Measurements from ENCODE around the gene EBI3.
"Not testable (repeated sequence)": the region's sequence is repeated elsewhere in the genome, so short reads cannot be mapped to it uniquely, and the experiment has no call there.

DNA sequence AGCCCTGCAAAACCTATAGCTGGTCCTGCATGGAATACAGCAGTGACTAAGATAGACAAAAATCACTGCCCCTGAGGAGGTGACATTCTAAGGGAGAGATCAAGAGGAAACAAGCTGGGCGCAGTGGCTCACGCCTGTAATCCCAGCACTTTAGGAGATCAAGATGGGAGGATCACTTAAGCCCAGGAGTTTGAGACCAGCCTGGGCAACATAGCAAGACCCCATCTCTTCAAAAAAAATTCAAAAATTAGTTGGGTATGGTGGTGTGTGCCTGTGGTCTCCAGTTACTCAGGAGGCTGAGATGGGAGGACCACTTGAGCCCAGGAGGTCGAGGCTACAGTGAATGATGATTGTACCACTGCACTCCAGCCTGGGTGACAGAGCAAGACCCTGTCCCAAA is 36.8 kb upstream of the EBI3 start:
- not testable (repeated sequence) for TF ChIP-seq POLR2A (IDR thresholded peaks at IDR 0.05)
- TF ChIP-seq, protein P1, sequence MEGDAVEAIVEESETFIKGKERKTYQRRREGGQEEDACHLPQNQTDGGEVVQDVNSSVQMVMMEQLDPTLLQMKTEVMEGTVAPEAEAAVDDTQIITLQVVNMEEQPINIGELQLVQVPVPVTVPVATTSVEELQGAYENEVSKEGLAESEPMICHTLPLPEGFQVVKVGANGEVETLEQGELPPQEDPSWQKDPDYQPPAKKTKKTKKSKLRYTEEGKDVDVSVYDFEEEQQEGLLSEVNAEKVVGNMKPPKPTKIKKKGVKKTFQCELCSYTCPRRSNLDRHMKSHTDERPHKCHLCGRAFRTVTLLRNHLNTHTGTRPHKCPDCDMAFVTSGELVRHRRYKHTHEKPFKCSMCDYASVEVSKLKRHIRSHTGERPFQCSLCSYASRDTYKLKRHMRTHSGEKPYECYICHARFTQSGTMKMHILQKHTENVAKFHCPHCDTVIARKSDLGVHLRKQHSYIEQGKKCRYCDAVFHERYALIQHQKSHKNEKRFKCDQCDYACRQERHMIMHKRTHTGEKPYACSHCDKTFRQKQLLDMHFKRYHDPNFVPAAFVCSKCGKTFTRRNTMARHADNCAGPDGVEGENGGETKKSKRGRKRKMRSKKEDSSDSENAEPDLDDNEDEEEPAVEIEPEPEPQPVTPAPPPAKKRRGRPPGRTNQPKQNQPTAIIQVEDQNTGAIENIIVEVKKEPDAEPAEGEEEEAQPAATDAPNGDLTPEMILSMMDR (IDR thresholded peaks at IDR 0.05): not testable (repeated sequence)

Data from adrenal gland (tissue), 5 donors.